Gastrocnemius medialis (tissue), 4 donors: ENCODE data around the gene OBSCN. TPM values are rescaled to one million over a fixed set of nuclear protein-coding genes. Genes with fewer than 3 reads are reported as not detected.

ENCODE experiments used
- ATAC-seq, 2 donors: fragments of 150-250 bp; one replicate each; pipeline ENCODE4 v1.9.1; 2016
- DNase-seq, 2 donors: peaks; one replicate each; pipeline ENCODE4 v3.0.0-alpha.2; 2019
- H3K27ac ChIP-seq, 4 donors: fragments of 200-600 bp; sonication (generic); 1 replicate in 1 of 4; 2 replicates in 3 of 4; pipeline ENCODE4 v1.5.1; 2016 to 2018; ENCODE audit warnings: mild to moderate bottlenecking in 2 of 4, moderate library complexity in 1 of 4
- H3K27me3 ChIP-seq, 3 donors: fragments of 200-600 bp; sonication (generic) in 2 of 3; 1 replicate in 1 of 3; 2 replicates in 2 of 3; pipeline versions ENCODE4 v1.5.1 to v1.6.0; 2016 to 2019; ENCODE audit warnings: mild to moderate bottlenecking in 1 of 3, moderate library complexity in 1 of 3
- H3K36me3 ChIP-seq, 2 donors: fragments of 200-600 bp; sonication (generic) in 1 of 2; one replicate each; pipeline ENCODE4 v1.5.1; 2017 to 2018
- H3K4me1 ChIP-seq, 2 donors: fragments of 200-600 bp; sonication (generic) in 1 of 2; one replicate each; pipeline ENCODE4 v1.5.1; 2016 to 2017; ENCODE audit warnings: mild to moderate bottlenecking in 2 of 2
- H3K4me3 ChIP-seq, 4 donors: fragments of 200-600 bp; sonication (generic) in 3 of 4; 1 replicate in 1 of 4; 2 replicates in 3 of 4; pipeline ENCODE4 v1.5.1; 2016 to 2019; ENCODE audit warnings: mild to moderate bottlenecking in 2 of 4
- H3K9me3 ChIP-seq, 3 donors: fragments of 200-600 bp; sonication (generic) in 2 of 3; 1 replicate in 1 of 3; 2 replicates in 2 of 3; pipeline ENCODE4 v1.5.1; 2016 to 2019
- CTCF ChIP-seq, 5 experiments: fragments of 450-650 bp in 3 of 5; fragments of 200-600 bp in 2 of 5; sonication (generic) in 2 of 5; IDR thresholded peaks in 4 of 5; conservative IDR thresholded peaks in 1 of 5; 1 replicate in 4 of 5; 2 replicates in 1 of 5; pipeline ENCODE4 v1.5.1; 2016 to 2019; ENCODE audit warnings: antibody characterized with exemption in 5 of 5, mild to moderate bottlenecking in 3 of 5, moderate library complexity in 3 of 5
- POLR2A ChIP-seq, 2 donors: fragments of 450-650 bp; IDR thresholded peaks; one replicate each; pipeline ENCODE4 v1.6.1; 2017; ENCODE audit warnings: antibody characterized with exemption in 2 of 2, mild to moderate bottlenecking in 2 of 2, moderate library complexity in 2 of 2
- in situ Hi-C, 4 donors: fragments of 200-750 bp; cut with MboI; loops; one replicate each; pipeline versions ENCODE4 v1.15.0 to v1.8.0; 2017; ENCODE audit warnings: low sequenced_read_pairs in 4 of 4
- intact Hi-C: fragments of 100-400 bp; cut with DNase I; formaldehyde crosslinking; loops from one replicate; pipeline ENCODE4 v1.15.1; 2023; ENCODE audit warnings: low total_unique reads
- total RNA-seq, 4 donors: library from RNA; depleted of rRNA; stranded (reverse); fragments of >200 nt; gene quantifications; one replicate each; pipeline versions ENCODE4 v1.1.0 to v1.2.3, GENCODE V29; 2016

The OBSCN gene
- total RNA-seq, 4 donors from 2014 or later = 798 to 1,571 (median 1,162) TPM

- no peak for DNase-seq
- peaks cover 0 to 3% of the 10 kb centered on the region in 2 donors for H3K4me1 ChIP-seq
- peaks cover 0 to 99% of the 10 kb centered on the region in 2 donors for H3K36me3 ChIP-seq
- TF ChIP-seq POLR2A (IDR thresholded peaks at IDR 0.05) (no peak), CTCF (IDR thresholded peaks at IDR 0.05 in 4 of 5, conservative IDR thresholded peaks at IDR 0.05 in 1 of 5) (no peak)
- no peak overlapping the region for H3K4me3 ChIP-seq
- no peaks in the 10 kb centered on the region for H3K9me3 ChIP-seq
- in situ Hi-C loops (no loop called here), intact Hi-C loops (no loop called here)
- H3K27ac ChIP-seq = peak overlapping the region in 2 of 4 donors; percentile 2 to 35
- no peaks in the 10 kb centered on the region for H3K27me3 ChIP-seq
- ATAC-seq = no peak
These were observed 53.9 kb downstream of the OBSCN start for GRCh38 chr1:228261706-228262105.

GRCh38 chr1:228262475-228262874, 54.6 kb downstream of the OBSCN start:
- ATAC-seq (no peak), DNase-seq (no peak)
- TF ChIP-seq CTCF (IDR thresholded peaks at IDR 0.05 in 4 of 5, conservative IDR thresholded peaks at IDR 0.05 in 1 of 5) (no peak), POLR2A (IDR thresholded peaks at IDR 0.05) (no peak)
- Histone ChIP-seq H3K4me3 (no peak overlapping the region), H3K36me3 (peaks cover 0 to 98% of the 10 kb centered on the region in 2 donors), H3K4me1 (peaks cover 0 to 4% of the 10 kb centered on the region in 2 donors), H3K27ac (peak overlapping the region in 3 of 4 donors; percentile 2 to 48 (median 35)), H3K27me3 (no peaks in the 10 kb centered on the region), H3K9me3 (no peaks in the 10 kb centered on the region)
- in situ Hi-C loops = no loop called here
- intact Hi-C loops = no loop called here

DNA sequence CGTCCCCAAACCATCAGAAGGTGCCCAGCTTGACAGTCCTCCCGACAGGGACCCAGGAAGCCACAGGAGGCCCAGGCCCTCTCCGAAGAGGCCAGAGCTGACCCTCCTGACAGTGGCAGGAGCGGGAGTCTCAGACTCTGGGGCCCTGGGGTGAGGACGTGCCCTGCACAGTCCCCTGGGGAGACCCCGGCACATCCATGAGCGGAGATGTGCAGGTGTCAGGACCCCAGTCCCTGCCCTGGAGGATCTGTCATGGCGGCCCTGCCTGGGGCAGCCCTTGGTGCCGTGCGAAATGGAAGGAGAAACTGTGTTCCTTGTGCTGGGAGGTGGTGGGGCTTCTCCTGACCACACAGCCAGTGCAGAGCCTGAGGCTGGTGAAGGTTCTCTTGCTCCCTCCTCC, 55.8 kb downstream of the OBSCN start:
- H3K36me3 ChIP-seq = peaks cover 0 to 96% of the 10 kb centered on the region in 2 donors
- no peaks in the 10 kb centered on the region for H3K27me3 ChIP-seq
- no peak for DNase-seq
- in situ Hi-C loops = no loop called here
- peak overlapping the region in 3 of 4 donors; percentile 8 to 38 (median 32) for H3K27ac ChIP-seq
- H3K4me3 ChIP-seq = no peak overlapping the region
- peaks cover 0 to 7% of the 10 kb centered on the region in 2 donors for H3K4me1 ChIP-seq
- no peak for ATAC-seq
- TF ChIP-seq POLR2A (IDR thresholded peaks at IDR 0.05) (no peak), CTCF (IDR thresholded peaks at IDR 0.05 in 4 of 5, conservative IDR thresholded peaks at IDR 0.05 in 1 of 5) (no peak)
- no peaks in the 10 kb centered on the region for H3K9me3 ChIP-seq
- intact Hi-C loops = no loop called here

DNA sequence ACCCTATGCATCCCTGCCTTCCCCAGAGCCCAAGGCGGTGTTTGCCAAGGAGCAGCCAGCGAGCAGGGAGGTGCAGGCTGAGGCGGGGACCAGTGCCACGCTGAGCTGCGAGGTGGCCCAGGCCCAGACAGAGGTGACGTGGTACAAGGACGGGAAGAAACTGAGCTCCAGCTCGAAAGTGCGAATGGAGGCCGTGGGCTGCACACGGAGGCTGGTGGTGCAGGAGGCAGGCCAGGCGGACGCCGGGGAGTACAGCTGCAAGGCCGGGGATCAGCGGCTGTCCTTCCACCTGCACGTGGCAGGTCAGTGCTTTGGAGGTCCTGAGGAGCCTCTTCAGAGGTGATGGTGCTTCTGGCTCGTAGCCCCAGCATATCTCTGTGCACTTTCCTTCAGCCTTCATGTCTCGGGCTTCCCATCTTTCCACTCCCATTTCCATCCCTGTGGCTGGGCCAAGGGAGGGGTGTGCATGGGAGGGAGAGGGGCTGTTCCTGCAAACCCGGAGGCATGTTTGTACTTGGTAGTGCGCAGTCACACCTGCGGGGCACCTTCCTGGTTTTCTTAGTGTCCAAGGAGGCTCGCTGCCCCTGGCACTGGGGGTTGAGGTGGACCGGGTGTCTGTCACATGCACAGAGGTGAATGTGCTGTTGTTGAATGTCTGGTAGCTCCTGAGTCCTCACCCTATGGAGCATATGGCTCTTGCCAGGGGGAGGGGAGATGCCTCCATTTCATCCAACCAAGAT, 56.4 kb downstream of the OBSCN start:
- Histone ChIP-seq H3K36me3 (peaks cover 0 to 94% of the 10 kb centered on the region in 2 donors), H3K9me3 (no peaks in the 10 kb centered on the region), H3K27me3 (no peaks in the 10 kb centered on the region), H3K27ac (peak overlapping the region; percentile 4 to 38 (median 20)), H3K4me3 (no peak overlapping the region), H3K4me1 (peaks cover 0 to 8% of the 10 kb centered on the region in 2 donors)
- in situ Hi-C loops = no loop called here
- no peak for TF ChIP-seq CTCF (IDR thresholded peaks at IDR 0.05 in 4 of 5, conservative IDR thresholded peaks at IDR 0.05 in 1 of 5)
- TF ChIP-seq POLR2A (IDR thresholded peaks at IDR 0.05) = no peak
- DNase-seq = no peak
- no peak for ATAC-seq
- intact Hi-C loops = no loop called here
